SKM-1 treated with dmso at 0.1 percent for 144 hours (cell line): ENCODE results near the gene HERPUD2.
"Not testable (repeated sequence)": the region's sequence is repeated elsewhere in the genome, so short reads cannot be mapped to it uniquely, and the experiment has no call there.

ENCODE experiments used
- DNase-seq: peaks from one replicate; lab custom pipeline; 2025; ENCODE audit not compliant: unreplicated experiment; lab: John Stamatoyannopoulos, UW

HERPUD2 gene

DNA sequence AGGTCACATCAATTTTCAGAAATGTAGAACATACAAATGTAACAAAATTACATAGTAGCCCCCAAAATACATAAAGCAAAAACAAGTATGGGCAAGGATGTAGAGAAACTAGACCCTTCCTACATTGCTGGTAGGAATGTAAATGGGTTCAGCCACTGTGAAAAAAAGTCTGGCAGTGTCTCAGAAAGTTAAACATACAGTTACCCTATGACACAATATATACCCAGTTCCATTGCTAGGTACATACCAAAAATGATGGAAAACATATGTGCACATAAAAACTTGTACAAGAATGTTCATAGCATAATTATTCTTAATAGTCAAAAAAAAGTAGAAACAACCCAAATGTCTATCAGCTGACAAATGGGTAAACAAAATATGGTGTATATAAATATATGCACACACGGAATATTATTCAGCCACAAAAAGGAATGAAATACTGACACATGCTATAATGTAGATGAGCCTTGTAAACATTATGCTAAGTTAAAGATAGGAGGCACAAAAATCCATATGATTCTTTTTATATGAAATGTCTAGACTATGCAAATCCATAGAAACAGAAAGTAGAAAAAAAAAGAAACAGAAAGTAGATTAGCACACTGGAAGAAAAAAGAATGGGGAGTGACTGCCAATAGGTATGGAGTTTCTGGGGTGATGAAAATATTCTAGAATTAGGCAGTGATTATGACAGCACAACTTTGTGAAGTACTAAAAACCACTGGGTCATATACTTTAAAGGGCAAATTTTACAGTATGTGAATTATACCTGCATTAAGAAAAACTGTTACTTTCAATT is 13.5 kb downstream of the HERPUD2 start:
- no peak for DNase-seq

DNA sequence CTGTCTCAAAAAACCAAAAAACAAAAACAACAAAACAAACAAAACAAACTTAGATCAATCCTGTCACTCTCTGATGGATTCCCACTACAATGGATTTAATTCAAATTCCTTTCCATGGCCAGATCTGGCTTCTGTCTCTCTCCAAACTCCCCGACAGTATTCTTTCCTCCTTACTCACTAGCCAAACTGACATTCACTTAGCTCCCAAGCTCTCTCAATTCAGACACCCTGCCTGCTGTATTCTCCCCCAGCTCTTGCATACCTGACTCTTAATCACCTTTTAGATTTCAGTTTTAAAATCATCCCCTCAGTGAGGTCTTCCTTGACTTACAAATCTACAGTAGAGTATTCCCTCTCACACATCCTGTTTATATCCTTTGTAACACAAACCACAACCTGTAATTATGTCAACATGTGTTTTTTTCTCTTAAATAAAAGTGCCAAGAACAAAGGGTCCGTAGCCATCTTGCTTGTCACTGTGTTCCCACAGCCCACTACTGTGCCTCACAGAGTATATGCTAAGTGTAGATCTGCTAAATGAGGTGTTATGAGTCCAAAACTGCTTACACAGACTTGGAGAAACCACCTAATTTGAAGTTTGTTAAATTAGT is 14.4 kb downstream of the HERPUD2 start:
- no peak for DNase-seq

DNA sequence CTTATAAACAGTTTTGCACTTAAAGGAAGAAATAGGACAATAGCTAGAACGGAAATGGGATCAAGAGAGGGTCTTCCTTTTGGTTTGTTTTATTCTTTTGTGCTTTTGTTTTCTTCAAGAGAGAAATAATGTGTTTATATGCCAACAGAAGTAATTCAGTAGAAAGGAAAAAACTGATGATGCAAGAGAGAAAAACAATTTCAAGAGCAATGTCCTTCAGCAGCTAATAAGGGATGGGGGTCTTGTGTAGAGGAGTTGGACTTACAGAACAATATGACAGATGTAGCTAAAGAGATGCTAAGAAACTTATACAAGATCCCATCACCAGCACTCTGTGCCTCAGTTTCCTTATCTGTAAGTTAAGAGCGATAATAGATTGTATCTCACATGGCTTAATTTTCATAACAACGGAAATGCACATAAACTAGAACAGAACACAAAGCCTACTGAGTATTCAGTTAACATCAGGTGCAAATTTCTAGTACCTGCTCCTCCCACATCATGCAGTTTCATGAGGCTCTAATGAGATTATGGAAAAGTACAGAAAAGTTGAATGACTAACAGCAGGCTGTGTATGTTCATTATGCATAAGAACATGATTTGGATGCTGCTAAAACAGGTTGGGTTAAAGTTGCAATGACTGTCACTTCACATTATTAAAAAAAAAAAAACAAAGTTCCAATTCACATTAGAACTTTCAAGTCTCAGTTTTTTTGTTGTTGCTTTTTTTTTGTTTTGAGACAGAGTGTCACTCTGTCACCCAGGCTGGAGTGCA is 17.2 kb downstream of the HERPUD2 start:
- no peak for DNase-seq

DNA sequence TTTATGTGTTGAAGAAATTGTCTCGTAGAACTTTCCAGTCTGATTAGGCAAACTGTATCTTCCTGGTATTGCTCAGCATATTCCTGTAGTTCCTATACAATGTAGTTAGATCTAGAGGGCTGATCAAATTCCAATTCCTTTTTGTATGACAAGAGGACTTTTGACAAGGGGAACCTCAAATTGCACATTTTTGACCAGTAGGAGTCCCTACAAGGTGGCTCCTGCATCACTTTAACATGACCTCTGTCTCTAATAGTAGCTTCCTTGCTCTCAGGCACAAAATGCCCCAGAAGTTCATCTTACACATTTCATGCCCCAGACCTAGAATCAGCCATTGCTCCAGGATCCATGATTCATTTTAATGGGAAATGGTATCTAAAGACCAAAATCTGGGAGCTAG is 18.7 kb downstream of the HERPUD2 start:
- DNase-seq: no peak

DNA sequence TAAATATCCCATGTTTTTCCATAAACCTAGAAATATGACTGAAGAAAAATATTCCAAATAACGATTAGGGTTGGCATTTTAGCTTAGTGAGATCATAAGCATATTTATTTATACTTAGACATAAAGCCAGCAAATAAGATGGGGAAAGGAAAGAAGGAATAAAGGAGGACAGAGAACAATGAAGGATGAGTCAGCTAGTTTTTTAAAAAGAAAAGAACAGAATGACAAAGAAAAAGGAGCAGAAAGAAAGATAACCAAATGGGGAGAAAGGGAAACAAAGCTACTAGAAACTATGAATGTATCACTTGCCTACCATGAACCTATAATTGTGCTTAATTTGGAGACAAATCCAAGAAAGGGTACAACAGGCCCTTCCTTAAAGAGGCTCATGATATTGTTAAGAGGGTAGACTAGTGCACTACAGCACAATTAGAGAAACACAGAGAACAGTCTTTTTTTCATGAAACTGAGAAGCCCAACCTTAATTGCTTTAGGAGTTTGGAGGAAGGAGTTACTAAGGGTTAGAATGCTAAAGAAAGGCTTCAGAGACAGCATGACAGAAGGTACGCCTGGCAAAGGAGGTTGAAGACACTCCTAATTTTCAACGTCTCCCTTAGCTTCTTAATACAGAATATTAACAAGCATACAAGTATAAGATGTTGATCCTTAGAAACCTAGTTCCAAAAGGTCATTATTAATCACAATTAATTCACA is 23.9 kb downstream of the HERPUD2 start:
- no peak for DNase-seq

DNA sequence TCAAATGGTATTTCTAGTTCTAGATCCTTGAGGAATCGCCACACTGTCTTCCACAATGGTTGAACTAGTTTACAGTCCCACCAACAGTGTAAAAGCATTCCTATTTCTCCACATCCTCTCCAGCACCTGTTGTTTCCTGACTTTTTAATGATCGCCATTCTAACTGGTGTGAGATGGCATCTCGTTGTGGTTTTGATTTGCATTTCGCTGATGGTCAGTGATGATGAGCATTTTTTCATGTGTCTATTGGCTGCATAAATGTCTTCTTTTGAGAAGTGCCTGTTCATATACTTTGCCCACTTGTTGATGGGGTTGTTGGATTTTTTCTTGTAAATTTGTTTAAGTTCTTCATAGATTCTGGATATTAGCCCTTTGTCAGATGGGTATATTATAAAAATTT is 34.5 kb downstream of the HERPUD2 start:
- not testable (repeated sequence) for DNase-seq

DNA sequence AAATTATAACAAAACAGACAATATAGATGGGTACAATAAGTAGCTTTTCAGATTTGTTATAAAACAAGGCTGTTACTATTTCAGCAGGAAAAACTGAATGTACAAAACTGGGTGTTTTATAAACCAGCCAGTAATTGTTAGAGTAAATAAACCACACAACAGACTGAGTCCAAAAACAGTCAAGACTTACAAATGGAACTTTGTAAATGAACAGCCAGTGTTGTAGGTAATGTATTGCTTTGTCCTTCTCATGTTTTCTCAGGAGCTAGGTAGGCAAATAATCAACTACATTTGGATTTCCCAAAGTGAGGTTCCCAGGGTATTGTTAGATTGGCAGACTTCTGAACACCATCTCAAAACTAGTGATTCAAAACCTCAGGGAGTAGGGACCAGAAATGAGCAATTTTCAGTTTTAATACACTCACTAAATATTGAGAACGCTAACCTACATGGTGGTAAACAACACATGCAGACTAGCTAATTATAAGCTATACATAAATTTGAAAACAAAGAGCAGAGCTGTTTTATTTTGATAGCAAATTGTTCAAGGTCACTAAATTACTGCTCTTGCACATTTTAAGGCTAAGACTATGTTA is 36.2 kb downstream of the HERPUD2 start:
- DNase-seq: no peak

DNA sequence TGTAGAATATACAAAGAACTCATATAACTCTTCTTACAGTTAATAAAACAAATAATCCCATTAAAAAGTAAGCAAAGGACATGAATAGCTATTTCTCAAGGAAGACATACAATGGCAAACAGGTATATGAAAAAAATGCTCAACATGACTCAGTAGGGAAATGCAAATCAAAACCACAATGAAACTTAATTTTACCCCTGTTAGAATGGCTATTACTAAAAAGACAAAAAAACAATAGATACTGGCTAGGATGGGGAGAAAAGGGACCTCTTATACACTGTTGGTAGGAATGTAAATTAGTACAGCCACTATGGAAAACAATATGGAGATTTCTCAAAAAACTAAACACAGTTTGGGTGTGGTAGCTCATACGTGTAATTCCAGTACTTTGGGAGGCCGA is 37.8 kb downstream of the HERPUD2 start:
- no peak for DNase-seq

DNA sequence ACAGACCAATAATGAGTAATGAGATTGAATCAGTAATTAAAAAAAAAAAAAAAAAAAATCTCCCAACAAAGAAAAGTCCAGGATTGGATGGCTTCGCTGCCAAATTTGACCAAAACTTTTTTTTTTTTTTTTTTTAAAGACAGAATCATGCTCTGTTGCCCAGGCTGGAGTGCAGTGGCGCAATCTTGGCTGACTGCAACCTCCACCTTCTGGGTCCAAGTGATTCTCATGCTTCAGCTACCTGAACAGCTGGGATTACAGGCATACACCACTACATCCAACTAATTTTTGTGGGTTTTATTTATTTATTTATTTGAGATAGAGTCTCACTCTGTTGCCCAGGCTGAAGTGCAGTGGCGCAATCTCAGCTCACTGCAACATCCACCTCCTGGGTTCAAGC is 40.4 kb downstream of the HERPUD2 start:
- not testable (repeated sequence) for DNase-seq

DNA sequence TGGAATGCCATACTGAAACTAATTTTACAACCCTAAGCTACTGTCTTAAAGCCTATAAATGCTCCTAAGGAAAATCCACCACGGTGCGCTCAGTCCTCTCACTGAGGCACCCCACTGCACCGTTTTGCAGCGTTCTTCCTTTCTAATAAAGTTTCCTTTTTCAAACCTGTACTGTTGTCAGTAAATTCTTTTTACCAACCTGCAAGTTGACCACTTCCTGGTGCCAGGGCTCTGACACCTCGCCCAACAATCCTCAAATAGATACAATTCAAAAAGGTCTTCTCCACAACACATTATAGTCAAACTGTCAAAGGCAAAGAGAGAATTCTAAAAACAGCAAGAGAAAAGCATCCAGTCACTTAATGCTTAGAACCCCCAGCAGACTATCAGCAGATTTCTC is 42.8 kb downstream of the HERPUD2 start:
- DNase-seq: no peak

DNA sequence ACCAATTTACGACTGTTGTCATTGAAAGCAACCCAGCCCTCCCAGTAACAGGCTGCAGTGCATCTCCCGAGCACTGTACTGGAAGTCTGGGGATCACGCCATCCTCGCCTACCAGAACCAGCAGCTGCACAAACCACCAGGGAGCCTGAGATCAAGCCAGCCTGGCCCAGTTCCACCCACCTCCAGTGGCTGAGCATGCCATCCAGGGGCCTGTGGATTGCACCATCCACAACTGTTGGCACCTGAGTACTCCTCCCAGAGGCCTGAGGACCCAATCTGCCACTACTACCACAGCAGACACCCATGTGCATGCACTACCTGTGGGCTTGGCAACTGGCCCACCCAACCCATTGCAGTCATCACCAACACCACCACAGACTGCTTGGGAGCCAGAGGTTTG is 44.2 kb downstream of the HERPUD2 start:
- DNase-seq: no peak

DNA sequence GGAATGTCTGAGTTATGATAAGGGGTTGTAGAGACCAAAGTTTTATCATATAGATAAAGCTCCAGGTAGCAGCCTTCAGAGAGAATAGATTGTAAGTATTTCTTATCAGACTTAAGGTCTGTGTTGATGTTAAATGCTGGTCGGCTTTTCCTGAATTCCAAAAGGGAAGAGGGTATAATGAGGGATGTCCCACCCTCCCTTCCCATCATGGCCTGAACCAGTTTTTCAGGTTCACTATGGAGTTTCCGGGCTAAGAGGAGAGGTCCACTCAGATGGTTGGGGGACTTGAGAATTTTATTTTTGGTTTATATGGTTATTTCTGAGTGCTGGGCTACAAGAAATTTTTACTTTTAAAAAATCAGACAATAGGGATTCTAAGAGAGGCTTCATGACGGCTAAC is 45.2 kb downstream of the HERPUD2 start:
- DNase-seq: no peak

DNA sequence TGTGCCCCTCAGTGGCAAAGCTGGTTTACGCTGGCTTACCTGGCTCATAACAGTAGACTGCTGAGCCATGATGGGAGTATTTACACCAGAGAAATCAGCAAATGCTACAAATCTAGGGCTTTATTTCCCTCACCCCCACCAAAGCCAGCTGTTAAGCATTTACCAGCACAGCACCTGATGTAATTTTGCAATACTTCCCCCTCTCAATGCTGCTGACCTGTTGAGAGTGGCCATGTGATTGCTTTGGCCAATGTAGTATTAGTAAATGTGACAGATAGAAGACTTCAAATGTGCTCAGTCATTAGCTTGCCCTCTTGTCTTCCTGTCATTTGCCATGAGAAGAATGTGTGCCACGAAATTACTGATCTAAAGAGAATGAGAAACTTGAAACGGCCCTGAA is 46.6 kb downstream of the HERPUD2 start:
- no peak for DNase-seq

DNA sequence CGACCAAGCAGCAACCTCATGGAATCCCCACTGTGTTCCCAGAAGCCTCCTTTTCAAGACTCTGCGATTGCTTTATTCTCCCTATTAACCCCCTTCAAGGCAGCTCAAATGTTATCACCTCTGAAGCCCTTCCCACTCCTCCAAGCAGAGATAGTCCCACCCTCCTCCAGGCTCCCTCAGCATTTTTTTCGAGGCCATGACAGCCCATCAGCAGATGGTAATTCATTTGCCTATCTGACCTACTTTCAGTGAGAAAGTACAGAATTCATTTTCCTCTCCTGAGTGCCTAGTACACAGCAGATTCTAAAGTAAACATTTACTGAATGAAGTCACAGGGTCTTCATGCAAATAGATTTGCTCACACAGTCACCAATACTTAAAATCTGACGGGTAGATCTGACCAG is 47.8 kb downstream of the HERPUD2 start:
- no peak for DNase-seq

DNA sequence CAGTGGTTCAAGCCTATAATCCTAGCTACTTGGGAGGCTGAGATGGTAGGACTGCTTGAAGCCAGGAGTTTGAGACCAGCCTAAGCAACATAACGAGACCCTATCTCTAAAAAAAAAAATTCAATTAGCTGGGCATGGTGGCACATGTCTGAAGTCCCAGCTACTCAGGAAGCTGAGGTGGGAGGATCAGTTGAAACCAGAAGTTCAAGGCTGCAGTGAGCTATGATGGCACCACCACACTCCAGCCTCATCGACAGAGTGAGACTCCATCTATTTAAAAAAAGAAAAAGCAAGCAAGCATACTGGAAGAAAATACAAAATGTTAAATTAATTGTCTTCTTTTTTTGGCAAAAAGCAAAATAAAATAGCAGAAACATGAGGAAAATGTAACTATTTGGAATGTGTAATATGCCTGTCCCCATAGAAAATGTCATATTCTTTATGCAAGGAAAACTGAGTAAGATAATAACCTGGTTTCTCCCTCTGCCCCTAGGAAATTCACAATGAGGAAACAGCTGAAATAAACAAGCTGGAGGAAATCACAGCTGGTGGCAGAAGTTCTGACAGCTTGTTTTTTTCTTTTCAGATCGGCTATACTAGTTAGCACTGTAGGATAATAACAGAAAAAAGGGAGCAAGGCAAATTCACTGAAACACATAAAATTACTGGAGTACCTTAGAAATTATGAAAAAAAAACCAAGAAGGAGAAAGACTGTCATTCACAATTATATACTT is 48.5 kb downstream of the HERPUD2 start:
- DNase-seq: no peak

DNA sequence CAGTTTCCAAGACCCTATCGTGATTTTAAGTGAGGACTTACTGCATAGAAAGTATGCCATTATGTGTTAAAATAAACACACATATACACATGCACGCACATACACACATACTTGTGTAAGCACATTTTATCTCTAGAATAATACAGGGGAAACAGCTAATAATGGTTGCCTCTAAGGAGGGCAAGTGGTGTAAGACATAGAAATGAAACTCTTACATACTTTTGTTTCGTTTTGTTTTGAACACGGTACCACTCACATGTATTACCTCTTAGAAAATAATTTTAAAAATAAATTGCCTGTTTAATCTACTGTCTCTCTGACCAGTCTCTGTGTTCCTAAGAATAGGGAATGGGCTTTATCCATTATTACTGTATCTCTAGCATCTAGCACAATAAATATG is 49.2 kb downstream of the HERPUD2 start:
- no peak for DNase-seq

DNA sequence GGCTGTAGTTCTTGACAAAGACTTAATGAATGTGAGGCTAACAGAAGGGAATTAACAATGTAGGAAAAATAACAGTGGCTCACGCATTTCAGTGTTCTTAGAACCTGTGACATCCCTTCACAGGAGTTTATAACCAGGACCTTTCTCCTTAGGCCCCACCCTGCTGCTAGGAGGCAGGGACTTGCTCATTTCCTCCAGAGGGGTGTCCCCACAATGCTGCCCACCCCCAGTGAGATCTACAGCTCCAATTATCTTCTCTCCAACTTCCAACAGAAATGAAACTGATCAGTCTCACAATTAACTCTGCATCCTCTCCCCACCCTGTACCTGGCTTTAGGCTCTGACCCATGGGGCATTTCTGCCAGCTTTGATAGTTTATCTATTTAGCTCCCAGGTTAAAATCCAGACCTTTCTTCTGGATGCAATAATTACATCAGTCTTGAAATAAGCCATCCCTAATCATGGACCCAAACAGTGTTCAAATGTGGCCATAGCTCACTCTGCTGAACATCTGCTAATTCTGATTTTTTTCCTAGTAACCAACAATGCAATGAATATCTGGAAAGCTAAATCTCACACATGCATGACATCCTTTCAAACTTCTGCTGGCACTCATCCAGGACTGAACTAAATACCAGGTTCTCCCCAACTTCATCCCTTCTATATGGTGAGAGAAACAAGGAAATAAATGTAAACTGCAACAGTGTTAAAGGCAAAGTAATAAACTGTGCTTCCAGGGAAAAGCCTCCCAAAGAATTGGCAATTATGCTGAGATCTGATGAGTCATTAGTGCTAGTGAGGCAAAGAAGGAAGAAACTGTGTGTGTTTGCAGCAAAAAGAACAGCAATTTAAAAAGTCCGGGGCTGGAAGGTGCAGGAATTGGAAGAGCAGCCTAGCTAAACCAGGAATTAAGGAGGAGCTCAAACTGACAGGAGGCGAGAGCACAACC is 64.6 kb downstream of the HERPUD2 start:
- no peak for DNase-seq

DNA sequence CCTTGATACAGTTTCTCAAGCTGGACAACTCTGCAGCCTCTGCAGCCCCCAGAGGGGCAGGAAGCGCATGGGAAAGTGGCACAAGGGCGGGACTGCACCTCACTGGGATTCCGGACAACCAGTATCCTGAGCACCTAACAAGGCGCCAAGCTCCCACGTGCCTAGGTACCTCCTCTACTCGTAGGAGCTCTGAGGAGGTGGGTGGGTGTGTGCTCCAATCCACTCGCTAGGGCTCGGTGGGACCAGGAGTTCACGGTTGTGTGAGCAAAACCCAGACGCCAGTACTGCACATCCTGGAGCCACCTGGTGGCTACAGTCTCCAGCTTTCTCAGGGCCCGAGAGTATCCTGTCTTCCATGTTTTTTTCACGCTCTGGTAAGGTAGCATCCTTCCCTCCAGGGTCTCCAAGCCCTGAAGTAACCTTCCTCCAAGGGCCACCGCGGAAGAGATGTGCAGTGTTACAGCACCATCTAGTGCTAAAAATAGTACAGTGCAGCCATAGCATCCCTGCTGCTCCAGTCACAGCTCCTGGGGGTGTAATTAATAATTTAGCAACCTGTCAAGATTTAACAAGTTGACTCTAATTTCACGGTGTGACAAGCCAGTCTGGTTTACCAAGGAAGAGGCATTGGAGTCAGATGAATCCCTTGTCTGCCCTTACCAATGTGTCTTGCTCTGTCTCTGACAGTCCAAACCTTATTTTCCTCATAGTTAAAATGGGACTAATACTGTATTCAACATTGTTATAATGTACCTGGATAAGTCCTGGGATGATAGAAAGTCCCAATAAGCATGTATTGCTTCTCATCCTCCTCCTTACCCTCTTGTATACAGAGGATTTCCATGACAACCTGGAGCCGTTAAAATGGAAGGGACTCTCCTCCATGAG is 70.4 kb downstream of the HERPUD2 start:
- no peak for DNase-seq
